HG02943 (cell line): ENCODE measurements around the gene RIOK3.

Experiments used
- ATAC-seq: cut with Tn5 transposase; IDR thresholded peaks from one replicate; pipeline ENCODE4 v1.9.1; 2021; ENCODE audit warnings: mild to moderate bottlenecking, low read depth, moderate library complexity; ENCODE audit not compliant: unreplicated experiment

RIOK3 gene

DNA sequence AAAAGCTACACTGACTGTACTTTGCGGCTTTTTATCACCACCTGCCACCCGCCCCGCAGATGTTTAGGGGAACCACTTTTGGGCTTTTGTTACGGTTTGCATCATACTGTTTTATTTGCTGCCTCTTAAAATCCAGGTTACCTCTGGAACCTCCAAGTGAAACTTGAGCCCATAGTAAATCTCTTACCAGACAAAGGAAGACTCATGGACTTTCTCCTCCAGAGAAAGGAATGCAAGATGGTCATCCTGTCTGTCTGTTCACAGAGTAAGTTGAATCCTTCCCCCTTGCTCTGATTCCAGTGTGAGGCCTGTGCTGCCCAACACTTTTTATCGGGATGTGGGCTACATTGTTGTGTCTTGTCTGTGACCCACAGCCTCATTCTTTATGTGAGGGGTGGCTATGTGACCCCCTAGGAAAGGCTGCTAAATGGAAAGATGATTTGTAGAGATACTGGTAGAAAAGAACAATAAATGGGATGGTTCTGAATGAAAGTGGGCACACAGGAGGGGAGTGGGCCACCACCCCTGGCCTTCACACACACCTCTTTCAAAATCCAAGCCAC is 73.5 kb downstream of the RIOK3 start:
- ATAC-seq = no peak

DNA sequence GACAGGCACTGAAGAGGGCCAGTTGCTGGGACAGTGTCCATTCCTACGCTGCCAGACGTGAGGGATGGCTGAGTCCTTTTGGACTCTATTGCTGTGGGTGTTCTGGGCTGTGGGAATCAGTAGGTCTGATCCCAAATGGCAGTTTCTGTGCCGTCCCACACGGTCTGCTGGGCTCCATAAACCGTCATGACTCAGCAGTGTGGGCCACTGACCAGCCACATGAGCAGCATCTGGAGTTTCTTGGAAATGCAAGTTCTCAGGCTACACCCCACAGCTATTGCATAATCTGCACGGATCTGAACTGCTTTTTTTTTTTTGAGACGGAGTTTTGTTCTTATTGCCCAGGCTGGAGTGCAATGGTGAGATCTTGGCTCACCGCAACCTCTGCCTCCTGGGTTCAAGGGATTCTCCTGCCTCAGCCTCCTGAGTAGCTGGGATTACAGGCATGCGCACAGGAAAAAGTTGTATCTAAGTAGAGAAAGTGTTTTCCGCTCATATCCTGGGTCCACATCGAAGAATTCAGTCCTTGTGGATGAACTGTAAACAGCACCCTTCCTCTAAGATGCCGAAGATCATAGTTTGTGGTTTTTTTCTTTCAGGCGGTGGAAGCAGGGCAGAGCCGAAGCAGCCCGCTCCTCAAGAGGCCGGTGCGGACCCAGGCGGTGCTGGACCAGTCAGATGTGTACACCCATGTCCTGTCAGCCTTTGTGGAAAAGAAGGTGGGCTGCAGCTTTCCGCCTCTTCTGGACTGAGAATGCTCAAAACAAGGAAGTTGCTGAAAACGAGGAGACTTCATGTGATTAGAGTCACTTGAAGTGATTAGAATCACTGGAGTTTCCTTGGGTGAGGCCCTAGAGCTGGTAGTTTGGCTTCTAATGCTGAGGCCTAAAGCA is 75.7 kb downstream of the RIOK3 start:
- no peak for ATAC-seq

DNA sequence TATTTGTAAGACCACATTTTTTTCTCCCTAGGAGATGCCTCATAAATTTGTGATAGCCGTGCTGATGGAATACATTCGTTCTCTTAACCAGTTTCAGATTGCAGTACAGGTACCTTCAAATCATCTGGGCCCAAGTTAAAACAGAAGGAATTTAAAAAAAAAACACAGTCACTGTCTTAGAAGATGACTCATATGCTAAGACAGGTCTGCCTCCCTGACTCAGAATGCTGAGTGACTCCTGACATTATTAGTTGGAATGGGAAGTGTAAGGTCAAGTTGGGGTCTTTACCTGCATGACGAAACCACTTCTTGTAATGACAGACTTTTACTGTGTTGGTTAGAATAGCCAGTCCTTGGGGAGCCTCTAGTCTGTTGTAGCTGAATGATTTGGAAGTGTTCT is 76.5 kb downstream of the RIOK3 start:
- no peak for ATAC-seq

DNA sequence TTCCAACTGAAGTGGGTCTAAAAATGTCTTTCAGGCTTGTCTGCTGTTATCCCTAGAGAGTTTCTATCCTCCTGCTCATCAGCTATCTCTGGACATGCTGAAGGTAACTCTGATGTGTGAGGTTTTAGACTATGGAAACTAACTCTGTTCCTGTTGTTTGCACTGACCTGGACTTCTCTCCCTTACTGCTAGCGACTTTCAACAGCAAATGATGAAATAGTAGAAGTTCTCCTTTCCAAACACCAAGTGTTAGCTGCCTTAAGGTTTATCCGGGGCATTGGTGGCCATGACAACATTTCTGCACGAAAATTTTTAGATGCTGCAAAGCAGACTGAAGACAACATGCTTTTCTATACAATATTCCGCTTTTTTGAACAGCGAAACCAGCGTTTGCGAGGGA is 77.1 kb downstream of the RIOK3 start:
- no peak for ATAC-seq

DNA sequence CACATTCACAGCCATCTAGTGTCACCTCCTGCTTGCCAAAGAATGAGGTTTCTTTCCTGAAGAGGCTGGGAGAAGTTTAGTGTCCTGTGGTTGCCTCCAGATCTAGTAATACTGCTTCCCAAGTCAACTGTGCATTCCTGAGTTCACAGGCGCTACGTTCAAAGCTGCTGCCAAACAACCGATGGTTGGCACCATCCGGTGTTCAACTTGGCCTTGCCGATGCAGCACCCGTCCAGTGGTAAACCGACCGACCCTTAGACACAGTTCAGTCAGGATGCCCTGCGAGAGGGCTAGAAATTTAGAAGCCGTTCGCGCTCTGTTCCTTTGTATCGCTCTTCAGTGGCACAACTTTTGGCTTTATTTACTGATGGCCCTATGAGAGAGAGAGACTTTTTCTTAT is 78.8 kb downstream of the RIOK3 start:
- ATAC-seq = no peak
